HG03108 (cell line): Measurements from ENCODE around the gene TACR2.

ENCODE experiments used
- ATAC-seq: cut with Tn5 transposase; IDR thresholded peaks from one replicate; pipeline ENCODE4 v1.9.1; 2021; ENCODE audit warnings: moderate library complexity; ENCODE audit not compliant: unreplicated experiment

Gene TACR2

GRCh38 chr10:69416695-69417094, at the start of gene TACR2:
Gene TACR2 (minus strand): TSS chr10:69416918. CDS start chr10:69416323, 595 bp downstream.
- ATAC-seq, result no peak

- no peak for ATAC-seq
These were observed 49.4 kb upstream of the TACR2 start for GRCh38 chr10:69466158-69466490.

GRCh38 chr10:69465457-69466157, 48.9 kb upstream of the TACR2 start:
- ATAC-seq, result no peak

GRCh38 chr10:69464801-69465401, 48.2 kb upstream of the TACR2 start:
- no peak for ATAC-seq

- no peak for ATAC-seq
These were observed 47.7 kb upstream of the TACR2 start for GRCh38 chr10:69464401-69464800.

- no peak for ATAC-seq
These were observed 47.2 kb upstream of the TACR2 start for GRCh38 chr10:69463886-69464285.

GRCh38 chr10:69461243-69462025, 44.7 kb upstream of the TACR2 start:
- no peak for ATAC-seq

GRCh38 chr10:69460576-69461242, 44.0 kb upstream of the TACR2 start:
- no peak for ATAC-seq

- ATAC-seq, result no peak
These were observed 43.3 kb upstream of the TACR2 start for GRCh38 chr10:69459893-69460575.

GRCh38 chr10:69459101-69459790, 42.5 kb upstream of the TACR2 start:
- no peak for ATAC-seq

GRCh38 chr10:69458430-69459100, 41.8 kb upstream of the TACR2 start:
- ATAC-seq, result no peak

- ATAC-seq, result no peak
These were observed 41.1 kb upstream of the TACR2 start for GRCh38 chr10:69457771-69458237.

GRCh38 chr10:69456880-69457693, 40.4 kb upstream of the TACR2 start:
- no peak for ATAC-seq

GRCh38 chr10:69455006-69455763, 38.5 kb upstream of the TACR2 start:
- no peak for ATAC-seq

- ATAC-seq, result no peak
These were observed 37.1 kb upstream of the TACR2 start for GRCh38 chr10:69453795-69454194.

GRCh38 chr10:69452676-69453415, 36.1 kb upstream of the TACR2 start:
- no peak for ATAC-seq

- no peak for ATAC-seq
These were observed 35.1 kb upstream of the TACR2 start for GRCh38 chr10:69451784-69452251.
